ENCODE data around the gene CADM1.

DNA sequence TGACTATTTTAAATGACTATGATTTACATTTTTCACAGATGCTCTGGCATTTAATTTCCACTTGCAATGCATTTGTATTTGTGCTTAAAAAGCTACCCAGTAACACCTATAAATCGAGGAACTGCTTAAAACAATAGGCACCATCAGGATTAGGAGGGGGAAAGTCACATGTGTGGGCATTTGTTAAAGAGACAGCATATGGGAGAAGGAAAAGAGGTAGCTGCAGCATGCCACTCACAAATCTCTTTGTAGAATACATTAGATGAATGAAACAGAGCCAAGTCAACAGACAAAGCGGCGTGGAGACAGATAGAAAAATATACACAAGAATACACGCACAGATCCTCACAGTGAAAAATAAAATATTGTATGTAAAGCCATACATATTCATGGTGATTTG lies 228.0 kb downstream of the CADM1 start:
- TF ChIP-seq POLR2A (IDR thresholded peaks at IDR 0.05) (no peak), CTCF (IDR thresholded peaks at IDR 0.05) (no peak), EP300 (IDR thresholded peaks at IDR 0.05) (no peak), POLR2AphosphoS5 (IDR thresholded peaks at IDR 0.05) (no peak)
